ENCODE data around the gene DMRTC1B.
"Not testable (repeated sequence)": the region's sequence is repeated elsewhere in the genome, so short reads cannot be mapped to it uniquely, and the experiment has no call there.

DMRTC1B gene, protein sequence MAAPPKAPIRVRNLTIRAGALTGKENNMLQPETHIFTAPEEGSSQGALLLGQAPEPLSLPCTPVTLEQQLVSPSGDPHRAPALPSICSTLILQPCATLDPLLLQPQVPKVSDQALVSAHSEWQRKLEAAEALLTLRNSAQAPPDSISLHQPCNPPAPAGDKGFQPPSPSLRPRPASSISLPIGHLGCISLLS

GRCh38 chrX:72776653-72777466 is at the start of gene DMRTC1B:
TSS of gene DMRTC1B (plus strand) at chrX:72776890. CDS start at chrX:72845136, 68,246 bp downstream.
- DNase-seq, result not testable (repeated sequence)

DNA sequence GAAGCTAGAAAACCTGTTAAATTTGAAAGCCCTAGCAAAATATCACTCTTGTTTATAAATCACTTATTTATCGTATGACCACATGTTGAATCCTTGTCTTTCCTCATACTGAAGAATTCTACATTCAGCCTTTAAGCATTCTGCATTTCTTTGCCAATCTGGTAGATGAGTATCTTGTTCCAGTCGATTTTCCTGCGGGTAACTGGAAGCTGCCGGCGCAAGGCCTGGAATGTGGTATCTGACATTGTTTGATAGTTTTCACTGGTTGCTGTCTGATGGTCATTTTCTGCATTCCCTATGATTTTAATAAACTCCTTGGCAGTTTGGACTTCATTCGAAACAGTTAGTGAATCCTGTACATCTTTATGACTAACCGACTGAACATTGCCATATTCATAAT is 48.8 kb upstream of the DMRTC1B start:
- no peak for DNase-seq

- DNase-seq, result not testable (repeated sequence)
These were observed 43.1 kb upstream of the DMRTC1B start for GRCh38 chrX:72733636-72734035.

GRCh38 chrX:72735561-72735960 is 41.1 kb upstream of the DMRTC1B start:
- DNase-seq, result no peak

- not testable (repeated sequence) for DNase-seq
These were observed 31.1 kb upstream of the DMRTC1B start for GRCh38 chrX:72745546-72745945.

DNA sequence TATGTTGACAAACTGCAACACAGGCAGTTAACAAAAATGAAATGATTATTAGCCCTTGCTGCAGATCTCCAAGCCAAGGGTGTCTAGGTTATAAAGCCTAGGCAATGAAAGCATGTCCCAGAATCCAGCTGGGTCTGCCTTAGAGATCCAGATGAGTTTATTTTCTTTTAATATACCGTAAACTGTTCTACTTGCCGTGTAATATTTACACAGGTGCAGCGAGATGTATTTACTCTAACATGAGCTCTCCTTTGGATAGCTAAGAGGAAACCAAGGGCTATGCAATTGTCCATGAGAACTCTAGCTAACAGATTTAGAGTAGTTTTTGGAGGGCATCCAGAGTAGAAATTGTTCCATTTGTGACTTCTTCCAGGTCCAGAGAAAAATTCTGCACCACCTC is 28.1 kb upstream of the DMRTC1B start:
- not testable (repeated sequence) for DNase-seq

GRCh38 chrX:72760454-72760853 is 16.2 kb upstream of the DMRTC1B start:
- not testable (repeated sequence) for DNase-seq

DNA sequence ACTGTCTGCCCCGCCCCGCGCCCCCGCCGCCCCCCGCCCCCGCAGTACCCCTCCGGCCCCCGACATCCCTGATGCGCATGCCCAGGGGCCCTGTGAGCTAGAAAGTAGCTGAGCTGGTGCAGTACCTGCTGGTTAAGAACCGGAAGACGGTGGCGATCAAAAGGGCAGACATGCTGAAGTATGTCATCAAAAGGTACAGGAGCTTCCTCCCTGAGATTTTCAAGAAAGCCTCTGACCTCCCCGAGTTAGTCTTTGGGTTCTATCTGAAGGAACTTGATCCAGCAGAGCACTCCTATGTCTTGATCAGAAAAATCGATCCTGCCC is 739 bp downstream of the DMRTC1B start:
- DNase-seq, result not testable (repeated sequence)

GRCh38 chrX:72778146-72778545 is 1.5 kb downstream of the DMRTC1B start:
- DNase-seq, result not testable (repeated sequence)

- not testable (repeated sequence) for DNase-seq
These were observed 5.9 kb downstream of the DMRTC1B start, which contains the start of gene FAM236B for GRCh38 chrX:72782560-72782959. TSS of gene FAM236B (minus strand) at chrX:72782660. CDS start at chrX:72782560, 100 bp downstream.

DNA sequence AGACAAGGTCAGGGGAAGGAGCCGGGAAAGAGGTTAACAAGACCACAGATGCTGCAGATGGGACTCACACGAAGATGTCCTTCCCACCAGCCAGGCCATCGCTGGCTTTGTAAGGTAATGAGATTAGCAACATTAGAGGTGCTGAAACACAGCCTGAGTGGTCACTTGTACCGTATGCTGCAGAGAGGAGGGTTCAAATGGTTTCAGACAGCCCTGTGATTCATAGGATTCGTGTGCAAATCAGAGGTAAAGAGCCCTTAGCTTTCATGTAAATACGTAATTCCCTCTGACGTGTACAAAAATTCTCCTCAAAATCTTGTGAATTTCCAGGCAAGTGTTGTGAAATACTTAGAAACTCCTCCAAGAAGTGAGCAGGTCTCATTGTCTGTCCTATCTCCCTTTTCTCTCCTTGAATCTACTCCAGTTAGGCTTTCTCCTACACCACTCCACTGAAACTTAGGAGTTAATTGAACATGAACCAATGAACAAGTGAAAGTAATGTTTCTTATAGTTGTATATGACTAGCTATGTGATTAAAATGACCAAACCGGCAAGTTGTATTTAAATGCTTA is 6.8 kb downstream of the DMRTC1B start:
- DNase-seq, result not testable (repeated sequence)

DNA sequence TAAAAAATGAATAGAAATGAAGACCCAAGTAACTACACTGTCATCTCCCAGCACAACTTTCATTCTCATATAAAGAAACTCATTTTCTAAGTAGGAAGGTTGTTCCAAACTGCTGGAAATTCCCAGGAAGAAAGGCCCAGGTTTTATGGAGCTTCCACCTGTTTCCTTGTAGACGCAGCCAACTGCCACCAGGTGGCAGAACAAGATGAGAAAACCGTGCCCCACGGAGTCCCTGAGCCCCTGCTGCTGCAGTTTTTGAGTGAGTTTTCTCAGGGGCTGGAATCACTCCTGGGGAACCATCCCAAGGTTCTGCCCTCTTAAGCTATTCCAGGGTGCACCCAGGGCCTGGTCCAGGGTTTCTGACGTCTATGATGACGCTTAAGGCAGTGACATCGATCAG is 7.3 kb downstream of the DMRTC1B start:
- DNase-seq, result not testable (repeated sequence)

DNA sequence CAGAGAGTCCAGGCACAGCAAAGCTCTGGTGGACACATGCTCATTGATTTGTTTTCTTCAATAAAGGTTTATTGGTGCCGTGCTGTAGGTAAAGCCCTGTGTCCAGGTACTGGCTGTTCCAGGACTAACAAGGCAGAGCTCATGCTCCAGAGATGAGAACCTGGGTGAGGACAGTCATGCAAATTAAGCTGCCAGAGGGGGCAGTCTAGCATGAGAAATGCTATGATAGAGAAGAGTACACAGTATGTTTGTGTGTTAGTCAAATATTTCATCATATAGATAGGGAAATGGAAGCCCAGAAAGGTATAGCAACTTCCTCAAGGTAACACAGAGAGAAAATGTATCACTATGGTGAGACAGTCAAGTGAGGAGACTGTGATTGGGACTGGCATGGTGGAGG is 11.5 kb downstream of the DMRTC1B start:
- DNase-seq, result not testable (repeated sequence)

GRCh38 chrX:72790390-72790789 is 13.7 kb downstream of the DMRTC1B start:
- DNase-seq, result not testable (repeated sequence)

DNA sequence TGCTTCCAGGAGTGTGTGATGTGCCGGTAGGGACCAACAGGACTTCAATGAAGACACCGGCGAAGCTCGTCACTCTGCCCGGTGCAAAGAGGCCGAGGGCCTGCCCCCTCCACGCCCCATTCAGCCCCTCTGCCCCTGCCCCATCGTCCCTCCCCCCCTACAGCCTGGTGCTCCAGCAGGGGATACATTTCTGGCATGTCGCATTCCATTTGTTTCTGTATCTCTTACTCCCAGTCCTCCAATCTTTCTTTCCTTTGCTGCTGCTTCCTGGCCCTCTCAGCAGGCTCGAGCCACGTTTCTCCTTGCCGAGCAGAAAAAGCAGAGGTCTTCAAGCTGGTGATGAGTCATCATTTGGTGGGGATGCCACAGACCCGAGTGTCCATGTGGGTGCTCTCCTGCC is 31.4 kb downstream of the DMRTC1B start, which contains the start of gene FAM236D:
Gene FAM236D, minus strand, starts transcription at position 101 of the 400 bp plus-strand sequence. Its CDS starts 100 bp downstream, at position 1.
- DNase-seq, result not testable (repeated sequence)

DNA sequence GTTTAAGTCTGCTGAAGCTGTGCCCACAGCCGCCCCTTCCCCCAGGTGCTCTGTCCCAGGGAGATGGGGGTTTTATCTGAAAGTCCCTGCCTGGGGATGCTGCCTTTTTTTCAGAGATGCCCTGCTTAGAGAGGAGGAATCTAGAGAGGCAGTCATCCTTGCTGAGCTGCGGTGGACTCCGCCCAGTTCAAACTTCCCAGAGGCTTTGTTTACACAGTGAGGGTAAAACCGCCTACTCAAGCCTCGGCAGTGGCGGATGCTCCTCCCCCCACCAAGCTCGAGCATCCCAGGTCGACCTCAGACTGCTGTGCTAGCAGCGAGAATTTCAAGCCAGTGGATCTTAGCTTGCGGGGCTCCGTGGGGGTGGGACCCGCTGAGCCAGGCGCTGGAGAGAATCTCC is 54.0 kb downstream of the DMRTC1B start:
- DNase-seq, result not testable (repeated sequence)

GRCh38 chrX:72837532-72837931 is 60.8 kb downstream of the DMRTC1B start:
- DNase-seq, result not testable (repeated sequence)

GRCh38 chrX:72882898-72883297 is 106.2 kb downstream of the DMRTC1B start:
- DNase-seq, result not testable (repeated sequence)

GRCh38 chrX:72889740-72890139 is 113.0 kb downstream of the DMRTC1B start:
- not testable (repeated sequence) for DNase-seq
